K562 (cell line): ENCODE measurements around the gene HOXB4. TPM values are rescaled to one million over a fixed set of nuclear protein-coding genes. Genes with fewer than 3 reads are reported as not detected.

Experiments
- FOSL1 ChIP-seq: fragments of 200-800 bp; sonication (Bioruptor generic); conservative IDR thresholded peaks from 2 replicates; pipeline ENCODE4 v1.6.1; 2016; ENCODE audit warnings: missing genetic modification characterization, missing compliant biosample characterization
- FOXM1 ChIP-seq, 2 experiments: fragments of 450-650 bp in 1 of 2; sonication (generic) in 1 of 2; formaldehyde crosslinking in 1 of 2; IDR thresholded peaks; 2 replicates each; pipeline versions ENCODE4 v1.6.1 to v1.9.0; 2017 to 2022; ENCODE audit warnings: low read depth in 2 of 2, mild to moderate bottlenecking in 2 of 2, missing genetic modification reagents in 1 of 2, moderate library complexity in 1 of 2
- KDM5B ChIP-seq: fragments of 200-600 bp; sonication (generic); IDR thresholded peaks from 2 replicates; pipeline ENCODE4 v1.6.1; 2012; ENCODE audit warnings: low read depth, mild to moderate bottlenecking, moderate library complexity, low read length, control low read depth, inconsistent platforms; ENCODE audit not compliant: insufficient replicate concordance
- MYNN ChIP-seq, 2 experiments: sonication (generic); formaldehyde crosslinking in 1 of 2; IDR thresholded peaks; 2 replicates each; pipeline versions ENCODE4 v1.5.0 to v1.6.1; 2016 to 2020; ENCODE audit warnings: antibody characterized with exemption in 1 of 2, missing genetic modification reagents in 1 of 2
- NFE2L1 ChIP-seq: fragments of 450-650 bp; IDR thresholded peaks from 2 replicates; pipeline ENCODE4 v1.6.1; 2016; ENCODE audit warnings: missing genetic modification characterization, low read depth, mild to moderate bottlenecking, missing compliant biosample characterization, moderate library complexity, borderline replicate concordance
- POLR2H ChIP-seq: IDR thresholded peaks from 2 replicates; pipeline ENCODE4 v1.6.1; 2016; ENCODE audit warnings: missing genetic modification characterization, low read depth, mild to moderate bottlenecking, control low read depth, missing compliant biosample characterization, moderate library complexity
- SMARCE1 ChIP-seq: fragments of 450-650 bp; IDR thresholded peaks from 2 replicates; pipeline ENCODE4 v1.7.1; 2016; ENCODE audit warnings: mild to moderate bottlenecking
- TEAD4 ChIP-seq, 2 experiments: sonication (generic) in 1 of 2; formaldehyde crosslinking in 1 of 2; IDR thresholded peaks; 2 replicates each; pipeline versions ENCODE4 v1.6.1 to v1.8.0; 2012 to 2022; ENCODE audit warnings: borderline replicate concordance in 1 of 2, inconsistent platforms in 1 of 2, low read length in 1 of 2, mild to moderate bottlenecking in 1 of 2, missing genetic modification reagents in 1 of 2
- polyA plus RNA-seq, 8 experiments: library from polyadenylated mRNA; depleted of rRNA in 4 of 8; stranded (reverse) in 5 of 8; unstranded in 3 of 8; fragments of >200 nt; fragmentation: Nextera tagmentation in 2 of 8; fragmentation: Illumina TruSeq in 1 of 8; extraction: Ambion mirVana in 2 of 8; extraction: Trizol in 1 of 8; gene quantifications; 2 replicates each; pipeline versions ENCODE4 v1.2.1 to v1.2.3, GENCODE V29; 2011 to 2014; ENCODE audit warnings: inconsistent platforms in 1 of 8, missing spikeins in 1 of 8
- total RNA-seq, 7 experiments: library from RNA; depleted of rRNA in 6 of 7; stranded (reverse); fragments of >200 nt in 6 of 7; fragmentation: Illumina TruSeq in 2 of 7; extraction: Trizol in 2 of 7; gene quantifications; 2 replicates each; pipeline versions ENCODE4 v1.2.1 to v1.2.3, GENCODE V29; 2011 to 2021; ENCODE audit warnings: low replicate concordance in 1 of 7
- TF ChIP-seq, protein P1 (sequence below), 2 experiments: IDR thresholded peaks; 2 replicates each; pipeline ENCODE4 v1.6.1; 2012; ENCODE audit warnings: improper control_type of control experiment in 2 of 2, low read depth in 2 of 2, low read length in 2 of 2, borderline replicate concordance in 1 of 2
- TF ChIP-seq, protein P2 (sequence below): fragments of 450-650 bp; IDR thresholded peaks from one replicate; pipeline ENCODE4 v1.6.1; 2018; ENCODE audit warnings: mild to moderate bottlenecking, moderate library complexity; ENCODE audit not compliant: partially characterized antibody
- TF ChIP-seq, protein P3 (sequence below): fragments of 450-650 bp; IDR thresholded peaks from 2 replicates; pipeline ENCODE4 v1.6.1; 2016
- TF ChIP-seq, protein P4 (sequence below): fragments of 250-450 bp; sonication (Bioruptor Pico); IDR thresholded peaks from 2 replicates; pipeline ENCODE4 v1.4.0; 2020; ENCODE audit warnings: borderline replicate concordance
- TF ChIP-seq, protein P5 (sequence below): fragments of 450-650 bp; IDR thresholded peaks from 2 replicates; pipeline ENCODE4 v1.6.1; 2017; ENCODE audit warnings: mild to moderate bottlenecking, moderate library complexity
- TF ChIP-seq, protein P6 (sequence below): fragments of 450-650 bp; IDR thresholded peaks from 2 replicates; pipeline ENCODE4 v1.6.1; 2016; ENCODE audit warnings: low read depth, mild to moderate bottlenecking, moderate library complexity

Gene HOXB4
- total and polyA plus RNA-seq, 9 of the 15 experiments (the other 6 are each of a cell fraction or from before 2014, with no cell fraction given): 1.6 to 34.9 (median 14.9) TPM

DNA sequence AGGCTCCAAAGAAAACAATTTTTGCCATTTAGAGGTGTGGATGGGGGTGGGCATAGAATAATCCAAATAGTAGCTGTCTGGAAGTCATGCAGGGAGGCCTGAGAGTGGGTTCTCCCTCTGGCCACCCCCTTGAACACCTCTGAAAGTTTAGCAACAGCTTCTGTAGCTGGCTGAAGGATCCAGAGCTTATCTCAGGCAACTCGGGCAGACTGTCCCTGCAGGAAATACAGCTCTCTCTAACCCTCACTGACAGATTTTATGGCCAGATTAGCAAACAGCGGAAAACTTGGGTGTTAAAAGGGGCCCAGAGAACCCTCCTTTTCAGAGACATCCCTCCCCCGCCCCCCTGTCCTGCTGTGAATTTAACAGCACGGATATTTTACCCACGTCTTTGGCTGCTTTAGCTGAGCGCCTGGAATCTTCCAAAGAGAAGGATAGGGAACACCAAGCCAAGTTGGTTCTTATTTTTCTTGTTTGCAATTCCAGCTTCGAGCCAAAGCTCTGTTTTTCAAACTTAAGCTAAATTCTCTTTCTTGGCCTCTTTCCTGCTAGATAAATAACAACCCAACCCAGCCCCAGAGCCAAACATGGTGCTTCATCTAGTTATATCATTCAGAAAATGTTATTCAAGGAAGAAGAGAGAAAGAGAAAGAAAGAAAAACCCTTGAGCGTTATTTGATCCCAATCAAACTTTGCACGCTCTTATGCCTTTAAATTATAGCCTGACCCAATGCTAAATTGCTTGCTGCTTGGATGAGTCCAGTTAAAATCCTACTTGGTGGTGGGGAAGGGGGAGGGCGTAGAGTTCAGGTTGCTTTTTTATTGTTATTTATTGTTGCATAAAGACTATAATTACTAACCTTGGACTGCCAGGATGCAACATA, 31.0 kb downstream of the HOXB4 start (continued):
- TF ChIP-seq, protein P1, sequence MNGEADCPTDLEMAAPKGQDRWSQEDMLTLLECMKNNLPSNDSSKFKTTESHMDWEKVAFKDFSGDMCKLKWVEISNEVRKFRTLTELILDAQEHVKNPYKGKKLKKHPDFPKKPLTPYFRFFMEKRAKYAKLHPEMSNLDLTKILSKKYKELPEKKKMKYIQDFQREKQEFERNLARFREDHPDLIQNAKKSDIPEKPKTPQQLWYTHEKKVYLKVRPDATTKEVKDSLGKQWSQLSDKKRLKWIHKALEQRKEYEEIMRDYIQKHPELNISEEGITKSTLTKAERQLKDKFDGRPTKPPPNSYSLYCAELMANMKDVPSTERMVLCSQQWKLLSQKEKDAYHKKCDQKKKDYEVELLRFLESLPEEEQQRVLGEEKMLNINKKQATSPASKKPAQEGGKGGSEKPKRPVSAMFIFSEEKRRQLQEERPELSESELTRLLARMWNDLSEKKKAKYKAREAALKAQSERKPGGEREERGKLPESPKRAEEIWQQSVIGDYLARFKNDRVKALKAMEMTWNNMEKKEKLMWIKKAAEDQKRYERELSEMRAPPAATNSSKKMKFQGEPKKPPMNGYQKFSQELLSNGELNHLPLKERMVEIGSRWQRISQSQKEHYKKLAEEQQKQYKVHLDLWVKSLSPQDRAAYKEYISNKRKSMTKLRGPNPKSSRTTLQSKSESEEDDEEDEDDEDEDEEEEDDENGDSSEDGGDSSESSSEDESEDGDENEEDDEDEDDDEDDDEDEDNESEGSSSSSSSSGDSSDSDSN (IDR thresholded peaks at IDR 0.05; ENCODE audit: borderline replicate concordance in 1 of 2, low read depth in 2 of 2, low read length in 2 of 2): peak in 1 of 2 experiments; percentile 53; a peak in 1 of 4 replicates
- TF ChIP-seq, protein P2, sequence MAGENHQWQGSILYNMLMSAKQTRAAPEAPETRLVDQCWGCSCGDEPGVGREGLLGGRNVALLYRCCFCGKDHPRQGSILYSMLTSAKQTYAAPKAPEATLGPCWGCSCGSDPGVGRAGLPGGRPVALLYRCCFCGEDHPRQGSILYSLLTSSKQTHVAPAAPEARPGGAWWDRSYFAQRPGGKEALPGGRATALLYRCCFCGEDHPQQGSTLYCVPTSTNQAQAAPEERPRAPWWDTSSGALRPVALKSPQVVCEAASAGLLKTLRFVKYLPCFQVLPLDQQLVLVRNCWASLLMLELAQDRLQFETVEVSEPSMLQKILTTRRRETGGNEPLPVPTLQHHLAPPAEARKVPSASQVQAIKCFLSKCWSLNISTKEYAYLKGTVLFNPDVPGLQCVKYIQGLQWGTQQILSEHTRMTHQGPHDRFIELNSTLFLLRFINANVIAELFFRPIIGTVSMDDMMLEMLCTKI: no peak
- peak; percentile 73; the same call in 1 of the 2 replicates for TF ChIP-seq MYNN (IDR thresholded peaks at IDR 0.05)
- TF ChIP-seq MYNN (CRISPR knock-in tag; IDR thresholded peaks at IDR 0.05): no peak
- TF ChIP-seq, protein P3, sequence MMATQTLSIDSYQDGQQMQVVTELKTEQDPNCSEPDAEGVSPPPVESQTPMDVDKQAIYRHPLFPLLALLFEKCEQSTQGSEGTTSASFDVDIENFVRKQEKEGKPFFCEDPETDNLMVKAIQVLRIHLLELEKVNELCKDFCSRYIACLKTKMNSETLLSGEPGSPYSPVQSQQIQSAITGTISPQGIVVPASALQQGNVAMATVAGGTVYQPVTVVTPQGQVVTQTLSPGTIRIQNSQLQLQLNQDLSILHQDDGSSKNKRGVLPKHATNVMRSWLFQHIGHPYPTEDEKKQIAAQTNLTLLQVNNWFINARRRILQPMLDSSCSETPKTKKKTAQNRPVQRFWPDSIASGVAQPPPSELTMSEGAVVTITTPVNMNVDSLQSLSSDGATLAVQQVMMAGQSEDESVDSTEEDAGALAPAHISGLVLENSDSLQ: peak; percentile 13; the same call in 1 of the 2 replicates
- TF ChIP-seq, protein P4, sequence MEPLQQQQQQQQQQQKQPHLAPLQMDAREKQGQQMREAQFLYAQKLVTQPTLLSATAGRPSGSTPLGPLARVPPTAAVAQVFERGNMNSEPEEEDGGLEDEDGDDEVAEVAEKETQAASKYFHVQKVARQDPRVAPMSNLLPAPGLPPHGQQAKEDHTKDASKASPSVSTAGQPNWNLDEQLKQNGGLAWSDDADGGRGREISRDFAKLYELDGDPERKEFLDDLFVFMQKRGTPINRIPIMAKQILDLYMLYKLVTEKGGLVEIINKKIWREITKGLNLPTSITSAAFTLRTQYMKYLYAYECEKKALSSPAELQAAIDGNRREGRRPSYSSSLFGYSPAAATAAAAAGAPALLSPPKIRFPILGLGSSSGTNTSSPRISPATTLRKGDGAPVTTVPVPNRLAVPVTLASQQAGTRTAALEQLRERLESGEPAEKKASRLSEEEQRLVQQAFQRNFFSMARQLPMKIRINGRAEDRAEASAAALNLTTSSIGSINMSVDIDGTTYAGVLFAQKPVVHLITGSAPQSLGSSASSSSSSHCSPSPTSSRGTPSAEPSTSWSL (CRISPR knock-in tag): no peak
- TF ChIP-seq, protein P5, sequence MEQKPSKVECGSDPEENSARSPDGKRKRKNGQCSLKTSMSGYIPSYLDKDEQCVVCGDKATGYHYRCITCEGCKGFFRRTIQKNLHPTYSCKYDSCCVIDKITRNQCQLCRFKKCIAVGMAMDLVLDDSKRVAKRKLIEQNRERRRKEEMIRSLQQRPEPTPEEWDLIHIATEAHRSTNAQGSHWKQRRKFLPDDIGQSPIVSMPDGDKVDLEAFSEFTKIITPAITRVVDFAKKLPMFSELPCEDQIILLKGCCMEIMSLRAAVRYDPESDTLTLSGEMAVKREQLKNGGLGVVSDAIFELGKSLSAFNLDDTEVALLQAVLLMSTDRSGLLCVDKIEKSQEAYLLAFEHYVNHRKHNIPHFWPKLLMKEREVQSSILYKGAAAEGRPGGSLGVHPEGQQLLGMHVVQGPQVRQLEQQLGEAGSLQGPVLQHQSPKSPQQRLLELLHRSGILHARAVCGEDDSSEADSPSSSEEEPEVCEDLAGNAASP: no peak
- TF ChIP-seq TEAD4 (IDR thresholded peaks at IDR 0.05; ENCODE audit: low read length): peak; percentile 85
- no peak for TF ChIP-seq TEAD4 (CRISPR knock-in tag; IDR thresholded peaks at IDR 0.05; ENCODE audit: borderline replicate concordance)
- TF ChIP-seq POLR2H (tag): peak; percentile 31; the same call in 1 of the 2 replicates
- TF ChIP-seq, protein P6, sequence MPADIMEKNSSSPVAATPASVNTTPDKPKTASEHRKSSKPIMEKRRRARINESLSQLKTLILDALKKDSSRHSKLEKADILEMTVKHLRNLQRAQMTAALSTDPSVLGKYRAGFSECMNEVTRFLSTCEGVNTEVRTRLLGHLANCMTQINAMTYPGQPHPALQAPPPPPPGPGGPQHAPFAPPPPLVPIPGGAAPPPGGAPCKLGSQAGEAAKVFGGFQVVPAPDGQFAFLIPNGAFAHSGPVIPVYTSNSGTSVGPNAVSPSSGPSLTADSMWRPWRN: 0 out of 2 replicates have a peak, but pooled peaks have one; percentile 35
- peak; percentile 54 for TF ChIP-seq FOXM1 (IDR thresholded peaks at IDR 0.05; ENCODE audit: low read depth)
- no peak for TF ChIP-seq FOXM1 (CRISPR knock-in tag; IDR thresholded peaks at IDR 0.05; ENCODE audit: low read depth)
- peak; percentile 76 for TF ChIP-seq SMARCE1
- peak; percentile 57 for TF ChIP-seq KDM5B
- no peak for TF ChIP-seq NFE2L1 (tag)
- TF ChIP-seq FOSL1: 0 out of 2 replicates have a peak, but pooled peaks have one; percentile 22
